ENCODE measurements around the gene RHOF. TPM values are rescaled to one million over a fixed set of nuclear protein-coding genes. Genes with fewer than 3 reads are reported as not detected.

RHOF gene
- total and polyA plus RNA-seq, 2 of the 8 experiments (the other 6 are each of a cell fraction or from before 2014, with no cell fraction given): 23.8 to 31.9 TPM

DNA sequence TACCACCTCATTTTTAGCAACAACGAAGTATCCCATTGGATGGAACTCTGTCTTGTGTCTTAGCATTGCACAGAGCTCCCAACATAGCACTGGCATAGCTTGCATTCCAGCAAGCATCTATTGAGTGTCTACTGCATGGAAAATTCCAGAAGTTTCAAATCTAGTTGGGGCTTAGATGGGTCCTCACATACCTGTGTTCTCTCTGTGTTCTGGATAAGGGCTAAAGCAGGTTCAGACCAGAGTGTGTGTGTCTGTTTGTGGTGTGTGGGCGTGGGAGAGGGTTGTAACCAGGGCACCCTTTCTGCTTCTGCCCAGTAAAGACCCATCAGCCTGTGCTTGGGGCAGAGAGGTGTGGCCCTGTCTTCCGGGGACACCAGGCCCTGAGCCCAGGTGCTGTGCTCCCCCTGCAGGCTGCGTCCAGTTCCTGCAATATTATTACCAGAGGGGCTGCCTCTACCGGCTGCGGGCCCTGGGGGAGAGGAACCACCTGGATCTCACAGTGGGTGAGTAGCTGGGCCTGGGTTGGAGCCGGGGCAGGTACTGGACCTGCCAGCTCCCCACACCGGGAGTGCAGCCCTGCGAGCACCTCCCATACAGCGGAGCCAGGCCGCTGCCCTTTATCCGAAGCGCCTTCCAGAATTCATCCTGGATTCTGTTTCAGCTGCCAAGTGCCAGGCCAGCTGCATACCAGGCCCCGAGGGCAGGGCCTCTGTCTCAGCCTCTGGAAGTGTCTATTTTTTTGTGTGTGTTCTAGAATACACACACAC lies 20.3 kb downstream of the RHOF start:
- Histone ChIP-seq H3K18ac (ENCODE audit: extremely low read depth, low read length) (no peak overlapping the region), H2AFZ (ENCODE audit: low read length) (no peak overlapping the region), H3K27ac (ENCODE audit: low read depth, low read length) (no peak overlapping the region), H3K14ac (ENCODE audit: insufficient read length) (no peak overlapping the region), H4K5ac (ENCODE audit: insufficient read length, low read depth, low read length) (no peak overlapping the region), H3K9ac (replicated peaks in 1 of 4; ENCODE audit: extremely low read depth in 1 of 4, low read depth in 3 of 4, low read length in 3 of 4) (no peak overlapping the region), H3K79me1 (ENCODE audit: low read depth, low read length) (no peaks in the 10 kb centered on the region), H3K4me2 (ENCODE audit: insufficient read depth in 1 of 2, low read depth in 2 of 2, low read length in 2 of 2) (no peak overlapping the region), H2AK5ac (ENCODE audit: low read depth, low read length) (no peak overlapping the region), H3K4me3 (ENCODE audit: extremely low read depth in 1 of 4, insufficient read depth in 2 of 4, low read depth in 3 of 4, low read length in 4 of 4) (no peak overlapping the region), H2BK120ac (replicated peaks; ENCODE audit: low read depth, low read length) (no peak overlapping the region), H3K79me2 (ENCODE audit: control insufficient read depth in 1 of 2, insufficient read depth in 2 of 2, low read length in 2 of 2) (no peaks in the 10 kb centered on the region), H2BK5ac (ENCODE audit: low read depth, low read length) (no peak overlapping the region), H3K23ac (ENCODE audit: insufficient read length) (no peak overlapping the region), H3K27me3 (replicated peaks in 1 of 4; ENCODE audit: control insufficient read depth in 3 of 4, extremely low read depth in 1 of 4, insufficient read depth in 3 of 4, low read length in 3 of 4) (no peaks in the 10 kb centered on the region), H2BK20ac (ENCODE audit: low read length) (no peak overlapping the region), H3K9me3 (ENCODE audit: insufficient read depth in 2 of 2, low read depth in 1 of 2, low read length in 1 of 2) (no peaks in the 10 kb centered on the region), H4K20me1 (replicated peaks in 1 of 2; ENCODE audit: control insufficient read depth in 1 of 2, insufficient read depth in 2 of 2, low read length in 2 of 2) (peaks cover 0 to 7% of the 10 kb centered on the region in 2 experiments), H4K91ac (replicated peaks; ENCODE audit: insufficient read length, low read length) (no peak overlapping the region), H3K36me3 (ENCODE audit: control insufficient read depth in 2 of 4, insufficient read depth in 4 of 4, low read length in 3 of 4) (no peaks in the 10 kb centered on the region), H2BK15ac (ENCODE audit: low read length) (no peak overlapping the region), H3K23me2 (ENCODE audit: low read depth, low read length) (no peaks in the 10 kb centered on the region), H2BK12ac (ENCODE audit: low read depth, low read length) (no peak overlapping the region), H3K4ac (replicated peaks; ENCODE audit: insufficient read length, low read depth, low read length) (no peak overlapping the region), H3K56ac (replicated peaks; ENCODE audit: insufficient read length, low read depth, low read length) (no peak overlapping the region), H4K8ac (ENCODE audit: extremely low read depth, insufficient read depth, low read length) (no peak overlapping the region), H3K4me1 (replicated peaks in 1 of 4; ENCODE audit: control insufficient read depth in 3 of 4, insufficient read depth in 4 of 4, low read length in 3 of 4) (peaks cover 0 to 18% (median 14%) of the 10 kb centered on the region in 4 experiments; a peak in 6 of 7 replicates)
- DNase-seq (ENCODE audit: low read depth in 1 of 2, low spot score in 2 of 2) (peak in 1 of 2 experiments; percentile 89), FAIRE-seq (peak; percentile 66)
- CTCF ChIA-PET (ENCODE audit: partially characterized antibody): interaction anchor here (0.7 to 18.5 kb wide), 32 partner anchors 11 to 372 kb away, joined by 3 to 335 read pairs (median 4); partner anchors contain the start of genes MORN3, RHOF and TMEM120B
- POLR2A ChIA-PET (ENCODE audit: partially characterized antibody): interaction anchor here (0.6 to 34.9 kb wide), 7 partner anchors 9 to 103 kb away, joined by 3 to 958 read pairs (median 5); partner anchors contain the start of genes RHOF and SETD1B
- 59% methylated on average over 14 of the region's 14 CpGs; no CpG with 5 or more reads in 1 of the 2 experiments for WGBS, 2 experiments (ENCODE audit: extremely low coverage in 1 of 2, insufficient coverage in 1 of 2, insufficient read length in 1 of 2, insufficient replicate concordance in 2 of 2, low coverage in 1 of 2, low lambda C conversion rate in 2 of 2, missing lambda C conversion rate in 1 of 2)
- TF ChIP-seq POLR2AphosphoS5 (IDR thresholded peaks at IDR 0.05; ENCODE audit: low read depth, low read length) (no peak), POLR2A (IDR thresholded peaks at IDR 0.05; ENCODE audit: control extremely low read depth in 1 of 2, low read depth in 2 of 2, low read length in 2 of 2) (no peak), GABPA (IDR thresholded peaks at IDR 0.05; ENCODE audit: borderline replicate concordance, insufficient read depth, low read length) (peak; percentile 69; the same call in 1 of the 2 replicates), SP2 (IDR thresholded peaks at IDR 0.05; ENCODE audit: low read length) (no peak), KDM5A (IDR thresholded peaks at IDR 0.05; ENCODE audit: low read length) (no peak), JUND (IDR thresholded peaks at IDR 0.05; ENCODE audit: low read length) (no peak), EGR1 (IDR thresholded peaks at IDR 0.05; ENCODE audit: borderline replicate concordance, low read depth, low read length) (0 out of 2 replicates have a peak, but pooled peaks have one; percentile 21), SP1 (IDR thresholded peaks at IDR 0.05; ENCODE audit: low read depth, low read length) (no peak), YY1 (IDR thresholded peaks at IDR 0.05; ENCODE audit: low read depth, low read length) (0 out of 2 replicates have a peak, but pooled peaks have one; percentile 20)
- TF ChIP-seq, protein P1, sequence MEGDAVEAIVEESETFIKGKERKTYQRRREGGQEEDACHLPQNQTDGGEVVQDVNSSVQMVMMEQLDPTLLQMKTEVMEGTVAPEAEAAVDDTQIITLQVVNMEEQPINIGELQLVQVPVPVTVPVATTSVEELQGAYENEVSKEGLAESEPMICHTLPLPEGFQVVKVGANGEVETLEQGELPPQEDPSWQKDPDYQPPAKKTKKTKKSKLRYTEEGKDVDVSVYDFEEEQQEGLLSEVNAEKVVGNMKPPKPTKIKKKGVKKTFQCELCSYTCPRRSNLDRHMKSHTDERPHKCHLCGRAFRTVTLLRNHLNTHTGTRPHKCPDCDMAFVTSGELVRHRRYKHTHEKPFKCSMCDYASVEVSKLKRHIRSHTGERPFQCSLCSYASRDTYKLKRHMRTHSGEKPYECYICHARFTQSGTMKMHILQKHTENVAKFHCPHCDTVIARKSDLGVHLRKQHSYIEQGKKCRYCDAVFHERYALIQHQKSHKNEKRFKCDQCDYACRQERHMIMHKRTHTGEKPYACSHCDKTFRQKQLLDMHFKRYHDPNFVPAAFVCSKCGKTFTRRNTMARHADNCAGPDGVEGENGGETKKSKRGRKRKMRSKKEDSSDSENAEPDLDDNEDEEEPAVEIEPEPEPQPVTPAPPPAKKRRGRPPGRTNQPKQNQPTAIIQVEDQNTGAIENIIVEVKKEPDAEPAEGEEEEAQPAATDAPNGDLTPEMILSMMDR (IDR thresholded peaks at IDR 0.05; ENCODE audit: control extremely low read depth in 1 of 3, insufficient read depth in 1 of 3, low read depth in 1 of 3, low read length in 3 of 3): peak; percentile 95 to 98 (median 96)
